Neural cell (in vitro differentiated cells): ENCODE measurements around the gene SNPH. TPM values are rescaled to one million over a fixed set of nuclear protein-coding genes. Genes with fewer than 3 reads are reported as not detected.

Source experiments
- H2AFZ ChIP-seq: fragments of 200-600, 300-800 bp; sonication (generic), shearing (Covaris generic); 2 replicates; pipeline ENCODE4 v1.6.0; 2014; ENCODE audit warnings: low read depth, mild to moderate bottlenecking, antibody characterized with exemption, low read length, moderate library complexity
- H3F3A ChIP-seq: fragments of 200-600 bp; shearing (Covaris generic); 2 replicates; pipeline ENCODE4 v1.6.1; 2016; ENCODE audit warnings: mild to moderate bottlenecking, moderate library complexity, mixed read lengths, antibody characterized with exemption, low read length; ENCODE audit not compliant: insufficient read depth, poor library complexity, severe bottlenecking
- H3K27ac ChIP-seq: fragments of 200-600, 300-800 bp; sonication (generic), shearing (Covaris generic); 2 replicates; pipeline ENCODE4 v1.5.1; 2014; ENCODE audit warnings: mild to moderate bottlenecking, low read length, moderate library complexity
- H3K27me3 ChIP-seq: fragments of 300-800, 200-600 bp; sonication (generic), shearing (Covaris generic); 2 replicates; pipeline ENCODE4 v1.6.0; 2014; ENCODE audit warnings: mild to moderate bottlenecking, low read depth, low read length, moderate library complexity; ENCODE audit not compliant: insufficient read depth
- H3K36me3 ChIP-seq: fragments of 300-800, 200-600 bp; sonication (generic), shearing (Covaris generic); 2 replicates; pipeline ENCODE4 v1.5.1; 2014; ENCODE audit warnings: mild to moderate bottlenecking, antibody characterized with exemption, low read length, moderate library complexity; ENCODE audit not compliant: insufficient read depth
- H3K4me2 ChIP-seq: fragments of 300-800, 200-600 bp; sonication (generic), shearing (Covaris generic); 2 replicates; pipeline ENCODE4 v1.6.0; 2014; ENCODE audit warnings: mild to moderate bottlenecking, low read length
- H3K4me3 ChIP-seq: fragments of 300-800, 200-600 bp; sonication (generic), shearing (Covaris generic); 2 replicates; pipeline ENCODE4 v1.5.1; 2014; ENCODE audit warnings: mild to moderate bottlenecking, low read length, moderate library complexity
- H3K79me2 ChIP-seq: fragments of 200-600 bp; shearing (Covaris generic); replicated peaks from 2 replicates; pipeline ENCODE4 v1.6.0; 2014; ENCODE audit warnings: mild to moderate bottlenecking, low read length, moderate library complexity; ENCODE audit not compliant: insufficient read depth
- H3K9ac ChIP-seq: fragments of 300-800, 200-600 bp; sonication (generic), shearing (Covaris generic); 2 replicates; pipeline ENCODE4 v1.6.1; 2016; ENCODE audit warnings: mild to moderate bottlenecking, low read length, mixed read lengths
- H3K9me2 ChIP-seq: fragments of 200-600 bp; shearing (Covaris generic); 2 replicates; pipeline ENCODE4 v1.6.1; 2016; ENCODE audit warnings: mild to moderate bottlenecking, low read length, mixed read lengths; ENCODE audit not compliant: insufficient read depth
- H3K9me3 ChIP-seq: fragments of 200-600, 300-800 bp; sonication (generic), shearing (Covaris generic); 2 replicates; pipeline ENCODE4 v1.6.1; 2016; ENCODE audit warnings: mild to moderate bottlenecking, mixed run types, low read length, moderate library complexity, mixed read lengths
- H4K20me1 ChIP-seq: fragments of 200-600 bp; shearing (Covaris generic); 2 replicates; pipeline ENCODE4 v1.6.1; 2016; ENCODE audit warnings: mild to moderate bottlenecking, mixed run types; ENCODE audit not compliant: insufficient read depth
- CTCF ChIP-seq: fragments of 450-650 bp; IDR thresholded peaks from 2 replicates; pipeline ENCODE4 v1.5.1; 2014; ENCODE audit warnings: antibody characterized with exemption, mild to moderate bottlenecking, moderate library complexity; ENCODE audit not compliant: poor library complexity, severe bottlenecking
- EP300 ChIP-seq: fragments of 450-650 bp; conservative IDR thresholded peaks from 2 replicates; pipeline ENCODE4 v1.6.1; 2014; ENCODE audit warnings: antibody characterized with exemption, mild to moderate bottlenecking, moderate library complexity; ENCODE audit not compliant: poor library complexity, severe bottlenecking
- EZH2 ChIP-seq: fragments of 200-600, 300-800 bp; shearing (Covaris generic), sonication (generic); IDR thresholded peaks from 2 replicates; pipeline ENCODE4 v1.6.1; 2014; ENCODE audit warnings: antibody characterized with exemption, low read length, borderline replicate concordance, mild to moderate bottlenecking; ENCODE audit not compliant: insufficient read depth, poor library complexity, severe bottlenecking
- MXI1 ChIP-seq: fragments of 450-650 bp; conservative IDR thresholded peaks from 2 replicates; pipeline ENCODE4 v1.6.1; 2014; ENCODE audit warnings: antibody characterized with exemption, mild to moderate bottlenecking; ENCODE audit not compliant: poor library complexity, severe bottlenecking
- POLR2AphosphoS5 ChIP-seq: IDR thresholded peaks from 2 replicates; pipeline ENCODE4 v1.6.1; 2012
- RAD21 ChIP-seq: fragments of 450-650 bp; conservative IDR thresholded peaks from 2 replicates; pipeline ENCODE4 v1.6.1; 2014; ENCODE audit warnings: antibody characterized with exemption, mild to moderate bottlenecking, moderate library complexity
- REST ChIP-seq: IDR thresholded peaks from 2 replicates; pipeline ENCODE4 v1.6.1; 2012; ENCODE audit warnings: borderline replicate concordance
- SMC3 ChIP-seq: fragments of 450-650 bp; conservative IDR thresholded peaks from 2 replicates; pipeline ENCODE4 v1.6.1; 2014; ENCODE audit warnings: antibody characterized with exemption, mild to moderate bottlenecking, moderate library complexity; ENCODE audit not compliant: poor library complexity
- TAF1 ChIP-seq: IDR thresholded peaks from 2 replicates; pipeline ENCODE4 v1.6.1; 2012; ENCODE audit warnings: low read depth
- polyA plus RNA-seq: library from polyadenylated mRNA; depleted of rRNA; stranded (reverse); fragments of >200 nt; gene quantifications from 2 replicates; pipeline ENCODE4 v1.2.3, GENCODE V29; 2014

SNPH gene
- polyA plus RNA-seq, 1 donor from 2014 or later = 25.6 TPM

- Histone ChIP-seq H3K4me2 (no peak overlapping the region), H3K27ac (no peak overlapping the region), H3K36me3 (no peaks in the 10 kb centered on the region), H3K27me3 (no peaks in the 10 kb centered on the region), H3F3A (no peaks in the 10 kb centered on the region), H3K9me3 (no peaks in the 10 kb centered on the region), H2AFZ (no peak overlapping the region), H3K4me3 (no peak overlapping the region), H3K9ac (no peak overlapping the region), H3K79me2 (peaks cover 5% of the 10 kb centered on the region), H4K20me1 (no peaks in the 10 kb centered on the region), H3K9me2 (no peaks in the 10 kb centered on the region)
- TF ChIP-seq RAD21 = no peak
- TF ChIP-seq REST = no peak
- no peak for TF ChIP-seq TAF1
- no peak for TF ChIP-seq SMC3
- TF ChIP-seq CTCF = no peak
- TF ChIP-seq EP300 = no peak
- TF ChIP-seq MXI1 = no peak
- no peak for TF ChIP-seq EZH2
- no peak for TF ChIP-seq POLR2AphosphoS5
These were observed 68.3 kb downstream of the SNPH start for GRCh38 chr20:1334370-1334731.

- Histone ChIP-seq H3K9me2 (no peaks in the 10 kb centered on the region), H4K20me1 (no peaks in the 10 kb centered on the region), H3F3A (no peaks in the 10 kb centered on the region), H3K79me2 (peaks cover 5% of the 10 kb centered on the region), H3K4me3 (no peak overlapping the region), H3K36me3 (no peaks in the 10 kb centered on the region), H2AFZ (no peak overlapping the region), H3K4me2 (no peak overlapping the region), H3K27me3 (no peaks in the 10 kb centered on the region), H3K9me3 (no peaks in the 10 kb centered on the region), H3K27ac (no peak overlapping the region), H3K9ac (no peak overlapping the region)
- no peak for TF ChIP-seq SMC3
- no peak for TF ChIP-seq RAD21
- TF ChIP-seq EP300 = no peak
- TF ChIP-seq POLR2AphosphoS5 = no peak
- TF ChIP-seq EZH2 = no peak
- TF ChIP-seq CTCF = no peak
- TF ChIP-seq MXI1 = no peak
- no peak for TF ChIP-seq REST
- no peak for TF ChIP-seq TAF1
These were observed 68.7 kb downstream of the SNPH start for GRCh38 chr20:1334761-1335160.
